Smooth muscle cell of the umbilical artery (primary cell): ENCODE results near the gene ZNF638. TPM values are rescaled to one million over a fixed set of nuclear protein-coding genes. Genes with fewer than 3 reads are reported as not detected.

Experiments used
- total RNA-seq: library from RNA; depleted of rRNA; stranded (reverse); fragments of >200 nt; gene quantifications from 2 replicates; pipeline ENCODE4 v1.2.3, GENCODE V29; 2014

ZNF638 gene, protein sequence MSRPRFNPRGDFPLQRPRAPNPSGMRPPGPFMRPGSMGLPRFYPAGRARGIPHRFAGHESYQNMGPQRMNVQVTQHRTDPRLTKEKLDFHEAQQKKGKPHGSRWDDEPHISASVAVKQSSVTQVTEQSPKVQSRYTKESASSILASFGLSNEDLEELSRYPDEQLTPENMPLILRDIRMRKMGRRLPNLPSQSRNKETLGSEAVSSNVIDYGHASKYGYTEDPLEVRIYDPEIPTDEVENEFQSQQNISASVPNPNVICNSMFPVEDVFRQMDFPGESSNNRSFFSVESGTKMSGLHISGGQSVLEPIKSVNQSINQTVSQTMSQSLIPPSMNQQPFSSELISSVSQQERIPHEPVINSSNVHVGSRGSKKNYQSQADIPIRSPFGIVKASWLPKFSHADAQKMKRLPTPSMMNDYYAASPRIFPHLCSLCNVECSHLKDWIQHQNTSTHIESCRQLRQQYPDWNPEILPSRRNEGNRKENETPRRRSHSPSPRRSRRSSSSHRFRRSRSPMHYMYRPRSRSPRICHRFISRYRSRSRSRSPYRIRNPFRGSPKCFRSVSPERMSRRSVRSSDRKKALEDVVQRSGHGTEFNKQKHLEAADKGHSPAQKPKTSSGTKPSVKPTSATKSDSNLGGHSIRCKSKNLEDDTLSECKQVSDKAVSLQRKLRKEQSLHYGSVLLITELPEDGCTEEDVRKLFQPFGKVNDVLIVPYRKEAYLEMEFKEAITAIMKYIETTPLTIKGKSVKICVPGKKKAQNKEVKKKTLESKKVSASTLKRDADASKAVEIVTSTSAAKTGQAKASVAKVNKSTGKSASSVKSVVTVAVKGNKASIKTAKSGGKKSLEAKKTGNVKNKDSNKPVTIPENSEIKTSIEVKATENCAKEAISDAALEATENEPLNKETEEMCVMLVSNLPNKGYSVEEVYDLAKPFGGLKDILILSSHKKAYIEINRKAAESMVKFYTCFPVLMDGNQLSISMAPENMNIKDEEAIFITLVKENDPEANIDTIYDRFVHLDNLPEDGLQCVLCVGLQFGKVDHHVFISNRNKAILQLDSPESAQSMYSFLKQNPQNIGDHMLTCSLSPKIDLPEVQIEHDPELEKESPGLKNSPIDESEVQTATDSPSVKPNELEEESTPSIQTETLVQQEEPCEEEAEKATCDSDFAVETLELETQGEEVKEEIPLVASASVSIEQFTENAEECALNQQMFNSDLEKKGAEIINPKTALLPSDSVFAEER (N-terminal part only)
- total RNA-seq = 115 and 123 TPM in 2 replicates

DNA sequence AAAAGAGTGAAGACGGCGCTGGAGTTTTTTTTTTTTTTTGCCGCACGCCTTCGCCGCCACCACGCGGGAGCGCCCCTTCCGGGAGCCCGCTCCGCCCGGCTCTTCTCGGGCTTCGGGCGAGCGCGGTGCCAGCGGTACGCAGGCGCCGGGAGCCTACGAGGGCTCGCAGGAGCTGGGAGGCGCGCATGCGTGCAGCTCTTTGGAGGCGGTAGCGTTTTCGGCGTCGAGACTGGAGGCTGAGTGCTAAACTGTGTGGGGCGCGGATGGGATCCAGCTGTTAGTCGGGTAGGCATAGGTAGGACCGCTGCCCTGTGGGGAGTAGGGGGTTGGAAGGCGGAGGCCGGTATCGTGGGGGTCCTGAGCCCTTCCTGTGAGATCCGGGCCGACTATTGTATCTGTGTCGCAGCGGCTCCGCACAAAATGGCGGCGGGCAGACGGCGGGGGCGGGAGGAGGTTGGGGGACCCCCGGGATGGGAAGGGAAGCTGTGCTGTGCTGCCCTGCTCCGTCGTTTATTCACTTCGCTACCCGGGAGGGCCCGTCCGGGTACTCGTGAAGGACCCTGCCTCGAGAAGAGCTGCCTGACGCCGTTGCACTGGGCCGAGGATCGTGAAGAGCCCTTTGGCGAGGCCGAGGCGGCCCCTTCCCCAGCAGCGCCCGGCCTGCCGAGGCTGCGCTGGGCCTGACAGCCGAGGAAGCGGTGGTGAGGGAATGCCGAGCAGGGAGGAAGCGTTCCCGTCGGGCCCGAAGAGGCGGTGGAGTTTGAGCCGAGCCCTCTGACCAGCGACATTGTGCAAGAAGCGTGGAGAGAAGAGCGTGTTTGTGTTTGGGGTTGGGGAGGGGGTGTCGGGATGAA lies at the start of gene ZNF638:
ZNF638 (plus strand) TSS at position 202 of the 854 bp plus-strand sequence. CDS start 17,173 bp downstream, outside the sequence.

GRCh38 chr2:71453404-71454220 lies 122.0 kb downstream of the ZNF638 start, which contains the start of gene DYSF:
Gene DYSF (plus strand): TSS chr2:71453561.

Other genes with a start within 250 kb of the ZNF638 start
- gene MCEE, start 201.6 kb upstream of the ZNF638 start, total RNA-seq = 22.6 and 22.7 TPM in 2 replicates
- 20.8 and 27.9 TPM in 2 replicates for gene MPHOSPH10, start 201.1 kb upstream of the ZNF638 start, total RNA-seq
- 0.30 and 0.42 TPM in 2 replicates for gene PAIP2B, start 104.7 kb upstream of the ZNF638 start, total RNA-seq
- gene DYSF, start 121.8 kb downstream of the ZNF638 start, total RNA-seq = 0.30 and 2.1 TPM in 2 replicates